ENCODE measurements around the gene NUDT9. TPM values are rescaled to one million over a fixed set of nuclear protein-coding genes. Genes with fewer than 3 reads are reported as not detected.
"Not testable (repeated sequence)": the region's sequence is repeated elsewhere in the genome, so short reads cannot be mapped to it uniquely, and the experiment has no call there.

Gene NUDT9
- polyA plus RNA-seq, 1 of the 3 experiments (the other 2 are of a cell fraction), result 21.8 TPM

DNA sequence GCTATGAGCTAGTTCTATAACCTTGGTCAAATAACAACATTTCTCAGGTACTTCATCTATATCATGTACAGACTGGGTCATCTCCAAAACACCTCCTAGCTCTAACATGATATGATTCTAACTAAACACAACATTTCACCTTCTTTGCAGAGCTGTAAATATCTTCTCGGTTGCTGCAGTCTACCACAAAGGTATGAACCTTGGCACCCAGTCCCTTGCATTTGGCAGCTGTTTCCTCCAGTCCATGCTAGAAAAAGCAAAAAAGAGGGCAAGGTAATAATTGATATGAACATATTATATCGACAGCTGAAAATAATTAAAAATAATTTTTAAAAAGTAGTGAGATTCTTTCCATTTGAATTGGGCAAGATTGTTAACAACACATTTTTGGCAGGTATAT, 40.3 kb upstream of the NUDT9 start:
- Histone ChIP-seq H3K9me3 (no peaks in the 10 kb centered on the region), H3K79me2 (ENCODE audit: insufficient read depth) (peaks cover 70% of the 10 kb centered on the region), H4K20me1 (ENCODE audit: insufficient read depth) (no peaks in the 10 kb centered on the region), H3K27me3 (ENCODE audit: insufficient read depth) (no peaks in the 10 kb centered on the region), H2AFZ (ENCODE audit: low read depth) (no peak overlapping the region), H3K9me2 (no peaks in the 10 kb centered on the region), H3K4me1 (ENCODE audit: control insufficient read depth in 1 of 2, insufficient read depth in 2 of 2, low read depth in 1 of 2, low read length in 1 of 2) (no peaks in the 10 kb centered on the region), H3K9ac (no peak overlapping the region), H3K27ac (ENCODE audit: low read depth in 2 of 2, low read length in 1 of 2) (no peak overlapping the region), H3K4me2 (no peak overlapping the region), H3F3A (replicated peaks; ENCODE audit: insufficient read depth) (peaks cover 7% of the 10 kb centered on the region), H3K4me3 (ENCODE audit: low read depth in 2 of 2, low read length in 1 of 2) (no peak overlapping the region), H3K36me3 (replicated peaks in 1 of 2; ENCODE audit: control insufficient read depth in 1 of 2, insufficient read depth in 2 of 2, low read length in 1 of 2) (peaks cover 4 to 26% of the 10 kb centered on the region in 2 experiments)
- no peak for TF ChIP-seq GABPA (IDR thresholded peaks at IDR 0.05; ENCODE audit: low read depth)
- no peak for TF ChIP-seq NRF1 (IDR thresholded peaks at IDR 0.05; ENCODE audit: low read depth, low read length)
- TF ChIP-seq TCF12 (IDR thresholded peaks at IDR 0.05), result no peak
- TF ChIP-seq, protein P1, sequence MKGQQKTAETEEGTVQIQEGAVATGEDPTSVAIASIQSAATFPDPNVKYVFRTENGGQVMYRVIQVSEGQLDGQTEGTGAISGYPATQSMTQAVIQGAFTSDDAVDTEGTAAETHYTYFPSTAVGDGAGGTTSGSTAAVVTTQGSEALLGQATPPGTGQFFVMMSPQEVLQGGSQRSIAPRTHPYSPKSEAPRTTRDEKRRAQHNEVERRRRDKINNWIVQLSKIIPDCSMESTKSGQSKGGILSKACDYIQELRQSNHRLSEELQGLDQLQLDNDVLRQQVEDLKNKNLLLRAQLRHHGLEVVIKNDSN (IDR thresholded peaks at IDR 0.05; ENCODE audit: borderline replicate concordance, low read depth), result no peak
- TF ChIP-seq, protein P2, sequence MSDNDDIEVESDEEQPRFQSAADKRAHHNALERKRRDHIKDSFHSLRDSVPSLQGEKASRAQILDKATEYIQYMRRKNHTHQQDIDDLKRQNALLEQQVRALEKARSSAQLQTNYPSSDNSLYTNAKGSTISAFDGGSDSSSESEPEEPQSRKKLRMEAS (IDR thresholded peaks at IDR 0.05; ENCODE audit: low read depth), result no peak
- ChIA-PET CTCF (interaction anchor here (0.8 to 1.6 kb wide), 3 partner anchors 41 to 84 kb away, joined by 3 to 4 read pairs (median 4); no protein-coding TSS in a partner anchor), POLR2A (interaction anchor here (0.6 kb wide), 2 partner anchors 318 to 377 kb away, joined by 4 to 6 read pairs; no protein-coding TSS in a partner anchor)
- 92% methylated on average over 2 of the region's 2 CpGs for WGBS (ENCODE audit: low lambda C conversion rate)
- DNase-seq, result no peak

DNA sequence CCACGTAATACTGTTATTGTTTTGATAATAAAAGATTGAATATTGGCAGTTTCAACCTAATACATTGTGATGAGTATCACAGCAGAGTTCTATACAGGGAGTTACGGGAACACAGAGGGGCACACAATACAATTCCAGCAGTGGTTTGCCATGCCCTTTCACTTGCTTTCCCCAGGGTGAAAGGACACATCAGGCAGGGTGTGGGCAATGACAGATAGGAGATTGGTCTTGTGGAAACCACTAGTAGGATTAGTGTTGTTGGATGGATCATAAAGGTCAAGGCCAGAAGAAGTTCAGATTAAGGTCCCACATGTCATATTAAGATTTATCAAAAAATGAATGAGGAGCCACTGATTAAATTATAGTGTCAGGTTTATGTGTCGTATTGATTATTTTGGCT, 39.4 kb upstream of the NUDT9 start:
- ChIA-PET CTCF (interaction anchor here (1.5 kb wide), 1 partner anchor 82 kb away, joined by 4 read pairs; no protein-coding TSS in a partner anchor), POLR2A (no interaction called here)
- Histone ChIP-seq H2AFZ (ENCODE audit: low read depth) (no peak overlapping the region), H3K4me1 (ENCODE audit: control insufficient read depth in 1 of 2, insufficient read depth in 2 of 2, low read depth in 1 of 2, low read length in 1 of 2) (no peaks in the 10 kb centered on the region), H3K27ac (ENCODE audit: low read depth in 2 of 2, low read length in 1 of 2) (no peak overlapping the region), H3K4me2 (no peak overlapping the region), H3K9ac (no peak overlapping the region), H3K9me3 (no peaks in the 10 kb centered on the region), H3K4me3 (ENCODE audit: low read depth in 2 of 2, low read length in 1 of 2) (no peak overlapping the region), H3K36me3 (replicated peaks in 1 of 2; ENCODE audit: control insufficient read depth in 1 of 2, insufficient read depth in 2 of 2, low read length in 1 of 2) (peaks cover 4 to 22% of the 10 kb centered on the region in 2 experiments), H3F3A (replicated peaks; ENCODE audit: insufficient read depth) (peaks cover 7% of the 10 kb centered on the region), H3K9me2 (no peaks in the 10 kb centered on the region), H3K27me3 (ENCODE audit: insufficient read depth) (no peaks in the 10 kb centered on the region), H4K20me1 (ENCODE audit: insufficient read depth) (no peaks in the 10 kb centered on the region), H3K79me2 (ENCODE audit: insufficient read depth) (peaks cover 78% of the 10 kb centered on the region)
- WGBS (ENCODE audit: low lambda C conversion rate), result 93% methylated on average over 3 of the region's 3 CpGs
- TF ChIP-seq GATA2 (CRISPR knock-in tag; IDR thresholded peaks at IDR 0.05) (no peak), SMC3 (IDR thresholded peaks at IDR 0.05; ENCODE audit: low read depth, low read length) (no peak), TEAD4 (IDR thresholded peaks at IDR 0.05; ENCODE audit: borderline replicate concordance, insufficient read depth) (no peak), MEF2A (IDR thresholded peaks at IDR 0.05; ENCODE audit: borderline replicate concordance, low read depth) (no peak), RFX5 (IDR thresholded peaks at IDR 0.05; ENCODE audit: low read length) (no peak), NRF1 (IDR thresholded peaks at IDR 0.05; ENCODE audit: low read depth, low read length) (no peak), GABPA (IDR thresholded peaks at IDR 0.05; ENCODE audit: low read depth) (no peak)
- TF ChIP-seq, protein P3, sequence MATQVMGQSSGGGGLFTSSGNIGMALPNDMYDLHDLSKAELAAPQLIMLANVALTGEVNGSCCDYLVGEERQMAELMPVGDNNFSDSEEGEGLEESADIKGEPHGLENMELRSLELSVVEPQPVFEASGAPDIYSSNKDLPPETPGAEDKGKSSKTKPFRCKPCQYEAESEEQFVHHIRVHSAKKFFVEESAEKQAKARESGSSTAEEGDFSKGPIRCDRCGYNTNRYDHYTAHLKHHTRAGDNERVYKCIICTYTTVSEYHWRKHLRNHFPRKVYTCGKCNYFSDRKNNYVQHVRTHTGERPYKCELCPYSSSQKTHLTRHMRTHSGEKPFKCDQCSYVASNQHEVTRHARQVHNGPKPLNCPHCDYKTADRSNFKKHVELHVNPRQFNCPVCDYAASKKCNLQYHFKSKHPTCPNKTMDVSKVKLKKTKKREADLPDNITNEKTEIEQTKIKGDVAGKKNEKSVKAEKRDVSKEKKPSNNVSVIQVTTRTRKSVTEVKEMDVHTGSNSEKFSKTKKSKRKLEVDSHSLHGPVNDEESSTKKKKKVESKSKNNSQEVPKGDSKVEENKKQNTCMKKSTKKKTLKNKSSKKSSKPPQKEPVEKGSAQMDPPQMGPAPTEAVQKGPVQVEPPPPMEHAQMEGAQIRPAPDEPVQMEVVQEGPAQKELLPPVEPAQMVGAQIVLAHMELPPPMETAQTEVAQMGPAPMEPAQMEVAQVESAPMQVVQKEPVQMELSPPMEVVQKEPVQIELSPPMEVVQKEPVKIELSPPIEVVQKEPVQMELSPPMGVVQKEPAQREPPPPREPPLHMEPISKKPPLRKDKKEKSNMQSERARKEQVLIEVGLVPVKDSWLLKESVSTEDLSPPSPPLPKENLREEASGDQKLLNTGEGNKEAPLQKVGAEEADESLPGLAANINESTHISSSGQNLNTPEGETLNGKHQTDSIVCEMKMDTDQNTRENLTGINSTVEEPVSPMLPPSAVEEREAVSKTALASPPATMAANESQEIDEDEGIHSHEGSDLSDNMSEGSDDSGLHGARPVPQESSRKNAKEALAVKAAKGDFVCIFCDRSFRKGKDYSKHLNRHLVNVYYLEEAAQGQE (IDR thresholded peaks at IDR 0.05; ENCODE audit: low read depth, low read length), result no peak
- TF ChIP-seq, protein P4, sequence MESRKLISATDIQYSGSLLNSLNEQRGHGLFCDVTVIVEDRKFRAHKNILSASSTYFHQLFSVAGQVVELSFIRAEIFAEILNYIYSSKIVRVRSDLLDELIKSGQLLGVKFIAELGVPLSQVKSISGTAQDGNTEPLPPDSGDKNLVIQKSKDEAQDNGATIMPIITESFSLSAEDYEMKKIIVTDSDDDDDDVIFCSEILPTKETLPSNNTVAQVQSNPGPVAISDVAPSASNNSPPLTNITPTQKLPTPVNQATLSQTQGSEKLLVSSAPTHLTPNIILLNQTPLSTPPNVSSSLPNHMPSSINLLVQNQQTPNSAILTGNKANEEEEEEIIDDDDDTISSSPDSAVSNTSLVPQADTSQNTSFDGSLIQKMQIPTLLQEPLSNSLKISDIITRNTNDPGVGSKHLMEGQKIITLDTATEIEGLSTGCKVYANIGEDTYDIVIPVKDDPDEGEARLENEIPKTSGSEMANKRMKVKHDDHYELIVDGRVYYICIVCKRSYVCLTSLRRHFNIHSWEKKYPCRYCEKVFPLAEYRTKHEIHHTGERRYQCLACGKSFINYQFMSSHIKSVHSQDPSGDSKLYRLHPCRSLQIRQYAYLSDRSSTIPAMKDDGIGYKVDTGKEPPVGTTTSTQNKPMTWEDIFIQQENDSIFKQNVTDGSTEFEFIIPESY (IDR thresholded peaks at IDR 0.05; ENCODE audit: borderline replicate concordance, low read depth), result no peak
- DNase-seq, result no peak

DNA sequence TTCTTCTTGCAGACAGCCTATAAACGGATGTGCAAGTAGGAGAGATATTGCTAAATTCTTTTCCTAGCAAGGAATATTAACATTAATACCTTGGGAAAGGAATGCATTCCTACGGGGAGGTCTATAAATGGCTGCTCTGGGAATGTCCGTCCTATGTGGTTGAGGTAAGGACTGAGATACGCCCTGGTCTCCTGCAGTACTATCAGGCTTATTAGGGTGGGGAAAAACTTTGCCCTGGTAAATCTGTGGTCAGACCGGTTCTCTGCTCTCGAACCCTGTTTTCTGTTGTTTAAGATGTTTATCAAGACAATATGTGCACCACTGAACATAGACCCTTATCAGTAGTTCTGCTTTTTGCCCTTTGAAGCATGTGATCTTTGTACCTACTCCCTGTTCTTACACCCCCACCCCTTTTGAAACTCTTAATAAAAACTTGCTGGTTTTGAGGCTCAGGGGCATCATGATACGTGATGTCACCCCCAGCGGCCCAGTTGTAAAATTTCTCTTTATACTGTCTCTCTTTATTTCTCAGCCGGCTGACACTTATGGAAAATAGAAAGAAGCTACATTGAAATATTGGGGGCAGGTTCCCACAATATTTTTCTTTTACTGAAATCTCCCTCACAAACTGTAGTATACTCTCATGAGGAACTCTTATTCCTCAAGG, 37.8 kb upstream of the NUDT9 start:
- H3K4me1 ChIP-seq (ENCODE audit: control insufficient read depth in 1 of 2, insufficient read depth in 2 of 2, low read depth in 1 of 2, low read length in 1 of 2); DNase-seq; H3K4me2 ChIP-seq; H2AFZ ChIP-seq (ENCODE audit: low read depth); POLR2A ChIA-PET; H3K9me2 ChIP-seq; H3K9me3 ChIP-seq; H3K27me3 ChIP-seq (ENCODE audit: insufficient read depth); H3K4me3 ChIP-seq (ENCODE audit: low read depth in 2 of 2, low read length in 1 of 2); H3F3A ChIP-seq (replicated peaks; ENCODE audit: insufficient read depth); H4K20me1 ChIP-seq (ENCODE audit: insufficient read depth); H3K27ac ChIP-seq (ENCODE audit: low read depth in 2 of 2, low read length in 1 of 2); H3K9ac ChIP-seq: not testable (repeated sequence)
- WGBS (ENCODE audit: low lambda C conversion rate), result 94% methylated on average over 9 of the region's 9 CpGs
- peaks cover 4 to 25% of the 10 kb centered on the region in 2 experiments for H3K36me3 ChIP-seq (replicated peaks in 1 of 2; ENCODE audit: control insufficient read depth in 1 of 2, insufficient read depth in 2 of 2, low read length in 1 of 2)
- CTCF ChIA-PET, result interaction anchor here (0.8 kb wide), 1 partner anchor 9 kb away, joined by 3 read pairs; no protein-coding TSS in a partner anchor
- peaks cover 90% of the 10 kb centered on the region for H3K79me2 ChIP-seq (ENCODE audit: insufficient read depth)

All from SK-N-SH (cell line).